ENCODE measurements around the gene PLXDC2.
"Not testable (repeated sequence)": the region's sequence is repeated elsewhere in the genome, so short reads cannot be mapped to it uniquely, and the experiment has no call there.

PLXDC2 gene

DNA sequence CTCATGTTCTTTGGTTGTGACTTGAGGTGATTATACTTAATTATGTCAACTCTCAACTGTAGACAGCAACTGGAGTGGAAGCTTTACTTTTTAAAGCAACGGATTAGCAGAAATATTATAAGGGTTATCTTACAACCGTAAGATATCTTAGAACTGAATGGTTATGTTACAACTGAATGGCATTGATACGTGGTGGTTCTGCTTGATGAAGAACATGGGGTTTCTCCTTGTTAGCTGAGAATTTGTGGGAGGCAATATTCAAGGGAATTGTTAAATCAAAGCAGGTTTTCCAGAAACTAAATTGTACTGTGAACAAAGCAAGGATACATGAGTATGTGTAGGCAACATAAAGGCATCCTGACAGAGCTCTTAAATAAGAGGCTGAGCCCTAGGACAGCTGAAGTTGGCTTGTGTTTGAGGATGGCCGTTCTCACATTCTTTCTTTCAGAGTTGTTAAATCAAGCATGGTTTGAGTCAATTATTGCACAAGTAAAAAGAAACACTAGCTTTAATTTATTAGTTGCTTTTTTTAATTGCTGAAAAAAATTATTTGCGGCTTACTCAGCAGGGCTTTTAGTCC lies 350.0 kb downstream of the PLXDC2 start:
- in situ Hi-C loops (cut with HindIII; ENCODE audit: low sequenced_read_pairs) = no loop called here

DNA sequence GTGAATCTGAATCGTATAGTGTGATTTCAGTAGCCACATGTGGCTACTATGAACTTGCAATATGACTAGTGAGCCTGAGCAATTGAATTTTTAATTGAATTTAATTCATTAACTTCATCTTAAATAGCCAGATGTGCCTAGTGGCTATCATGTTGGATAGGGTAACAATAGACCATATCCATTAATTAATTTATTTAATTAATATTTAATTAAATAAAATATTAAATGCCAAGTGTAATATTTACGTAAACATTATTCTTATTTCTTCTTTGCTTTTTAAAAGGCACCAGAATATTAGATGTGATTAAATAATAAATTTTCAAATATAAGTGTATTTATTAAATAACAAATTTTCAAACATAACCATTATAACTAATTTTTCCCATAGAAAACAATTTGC lies 354.4 kb downstream of the PLXDC2 start:
- in situ Hi-C loops (cut with HindIII; ENCODE audit: low sequenced_read_pairs) = no loop called here

DNA sequence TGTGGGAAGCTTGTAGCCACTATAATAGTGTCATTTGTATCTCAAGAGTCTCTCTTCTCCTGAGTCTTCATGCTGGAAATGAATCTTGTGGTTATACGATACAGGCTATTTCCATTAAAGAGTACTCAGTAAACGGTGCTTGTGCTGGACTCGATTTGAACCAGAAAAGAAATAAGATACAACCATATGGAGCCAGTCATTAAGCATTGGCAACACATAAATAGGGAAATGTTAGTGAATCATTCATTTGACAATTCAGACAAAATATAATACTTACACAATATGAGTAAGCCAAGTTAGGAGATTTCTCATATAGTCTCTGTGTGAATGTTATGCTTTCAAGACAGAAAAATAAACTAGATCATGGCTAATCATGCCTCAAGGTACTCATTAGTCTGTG lies 356.8 kb downstream of the PLXDC2 start:
- in situ Hi-C loops (cut with HindIII; ENCODE audit: low sequenced_read_pairs) = no loop called here

DNA sequence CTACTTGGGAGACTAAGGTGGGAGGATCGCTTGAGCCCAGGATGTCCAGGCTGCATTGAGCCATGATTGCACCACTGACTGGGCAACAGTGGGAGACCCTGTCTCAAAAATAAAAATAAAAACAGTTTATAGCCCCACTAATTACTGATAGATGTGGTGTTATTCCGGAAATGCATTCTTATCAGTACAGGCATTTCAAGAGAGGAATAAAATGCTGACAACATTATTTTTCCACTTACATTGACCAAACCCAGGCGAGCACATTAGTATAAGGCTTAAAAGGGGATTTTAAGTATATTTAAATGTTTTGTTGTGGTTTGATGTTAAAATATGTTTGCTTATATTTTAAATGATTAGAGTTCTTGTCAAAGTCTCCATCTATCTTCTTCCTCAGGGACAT lies 359.5 kb downstream of the PLXDC2 start:
- in situ Hi-C loops (cut with HindIII; ENCODE audit: low sequenced_read_pairs) = no loop called here

DNA sequence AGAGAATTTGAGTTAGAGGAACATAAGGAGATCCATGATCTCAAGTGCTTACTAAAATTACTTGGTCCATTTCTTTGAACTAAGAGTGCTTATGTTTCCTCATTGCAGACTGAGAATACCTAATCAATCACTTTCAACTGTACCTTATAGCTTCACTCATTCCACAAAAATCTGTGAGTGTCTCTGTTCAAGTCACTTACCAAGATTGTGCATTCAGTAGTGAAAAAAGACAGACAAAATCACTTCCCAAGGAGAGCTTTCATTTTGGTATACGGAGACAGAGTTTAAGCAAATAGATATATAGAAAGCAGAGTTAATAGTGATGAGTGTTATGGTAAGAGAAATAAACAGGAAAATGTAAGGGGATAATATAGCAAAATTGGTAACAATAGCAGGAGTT lies 364.5 kb downstream of the PLXDC2 start:
- in situ Hi-C loops (cut with HindIII; ENCODE audit: low sequenced_read_pairs) = no loop called here

DNA sequence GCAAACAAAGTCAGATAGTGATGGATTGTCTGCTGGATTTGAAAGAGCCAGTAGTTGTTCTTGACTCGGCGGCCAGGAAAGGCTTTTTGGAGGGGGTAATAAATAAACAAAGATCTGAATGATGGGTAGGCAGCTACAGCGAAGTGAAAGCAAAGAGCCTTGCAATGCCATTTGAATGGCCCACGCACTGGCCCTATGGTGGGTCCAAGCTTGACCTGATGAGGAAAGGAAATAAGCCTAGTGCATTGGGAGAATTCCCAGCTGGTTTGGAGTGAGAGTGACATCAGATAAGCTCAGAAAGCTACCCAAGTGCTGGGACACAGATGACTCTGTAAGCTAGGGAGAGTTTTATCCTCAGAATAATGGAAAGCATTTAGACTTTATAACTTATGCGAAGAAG lies 365.2 kb downstream of the PLXDC2 start:
- in situ Hi-C loops (cut with HindIII; ENCODE audit: low sequenced_read_pairs) = no loop called here

DNA sequence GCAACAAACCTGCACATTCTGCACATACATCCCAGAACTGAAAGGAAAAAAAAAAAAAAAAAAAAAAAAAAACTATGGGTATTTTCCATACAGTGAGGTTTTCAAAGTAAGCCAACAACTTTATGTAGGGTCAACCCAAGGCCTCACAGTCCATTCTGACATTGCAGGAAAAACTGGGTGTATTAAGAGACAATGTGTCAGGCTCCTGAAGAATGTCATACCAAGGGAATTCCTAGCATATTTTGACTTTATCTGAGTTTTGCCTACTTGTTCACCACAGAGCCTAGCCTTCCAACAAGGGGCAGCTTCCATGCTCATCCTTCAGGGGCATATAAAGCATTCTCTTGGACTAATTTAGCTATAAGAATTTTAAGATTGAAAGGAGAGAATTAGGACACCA lies 368.9 kb downstream of the PLXDC2 start:
- in situ Hi-C loops (cut with HindIII; ENCODE audit: low sequenced_read_pairs) = no loop called here

DNA sequence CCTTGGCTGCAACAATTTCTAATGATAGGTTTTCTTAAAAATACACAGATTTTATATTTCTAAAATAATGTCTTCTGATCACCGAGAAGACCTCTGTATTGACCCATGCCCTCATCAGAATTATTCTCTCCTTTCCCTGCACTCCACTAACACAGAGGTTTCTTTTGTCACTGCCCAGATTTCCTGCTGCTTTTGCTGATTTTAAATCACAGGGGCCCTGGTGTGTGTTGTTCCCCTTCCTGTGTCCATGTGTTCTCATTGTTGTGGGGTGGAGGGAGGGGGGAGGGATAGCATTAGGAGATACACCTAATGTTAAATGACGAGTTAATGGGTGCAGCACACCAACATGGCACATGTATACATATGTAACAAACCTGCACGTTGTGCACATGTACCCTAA lies 375.2 kb downstream of the PLXDC2 start:
- in situ Hi-C loops (cut with HindIII; ENCODE audit: low sequenced_read_pairs) = not testable (repeated sequence)

DNA sequence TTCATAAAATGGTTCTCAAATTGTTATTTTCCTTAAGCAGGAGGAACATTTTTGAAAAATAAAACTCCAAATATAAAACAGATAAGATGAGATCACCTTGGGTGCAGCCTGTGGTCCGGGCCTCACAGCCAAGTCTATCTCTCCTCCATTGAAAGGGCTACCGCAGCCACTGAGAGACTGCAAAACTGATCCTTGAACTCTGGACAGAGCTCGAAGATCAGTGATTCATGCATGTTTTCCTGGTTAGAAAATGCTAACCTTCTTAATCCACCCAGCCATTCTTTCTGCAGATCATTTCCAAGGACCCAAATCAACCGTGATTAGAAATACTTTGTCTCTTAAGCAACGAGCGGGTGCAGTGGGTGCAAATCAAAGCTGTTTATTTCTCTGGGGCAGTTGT lies 378.8 kb downstream of the PLXDC2 start:
- in situ Hi-C loops (cut with HindIII; ENCODE audit: low sequenced_read_pairs) = no loop called here

DNA sequence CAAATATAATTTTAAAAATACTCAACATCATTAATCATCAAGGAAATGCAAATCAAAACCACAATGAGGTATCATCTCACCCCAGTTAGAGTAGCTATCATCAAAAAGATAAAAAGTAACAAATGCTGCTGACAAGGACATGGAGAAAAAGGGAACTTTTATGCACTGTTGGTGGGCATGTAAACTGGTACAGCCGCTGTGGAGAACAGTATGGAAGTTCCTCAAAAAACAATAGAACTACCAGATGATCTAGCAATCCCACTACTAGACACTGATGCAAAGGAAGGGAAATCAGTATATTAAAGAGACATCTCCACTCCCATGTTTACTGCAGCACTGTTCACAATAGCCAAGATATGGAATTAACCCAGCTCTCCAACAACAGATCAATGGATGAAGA lies 384.5 kb downstream of the PLXDC2 start:
- in situ Hi-C loops (cut with HindIII; ENCODE audit: low sequenced_read_pairs) = no loop called here

DNA sequence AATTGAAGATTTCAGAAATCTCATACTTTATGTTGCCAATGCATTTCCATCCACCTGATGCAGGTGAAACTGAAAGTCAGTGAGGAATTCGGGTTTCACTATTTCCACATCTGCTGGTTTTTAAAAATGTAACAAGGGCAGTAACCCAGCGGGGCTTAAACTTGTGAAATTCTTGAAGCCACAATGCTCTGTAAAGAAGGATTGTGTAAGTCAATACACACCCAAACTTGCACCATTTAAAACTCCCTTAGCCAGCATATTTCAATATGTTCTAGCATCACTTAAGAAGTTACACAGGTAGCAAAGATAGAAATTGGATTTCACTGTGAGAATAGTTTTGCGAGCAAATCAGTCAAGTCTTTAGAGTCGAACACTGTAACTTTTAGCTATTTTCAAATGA lies 386.1 kb downstream of the PLXDC2 start:
- in situ Hi-C loops (cut with HindIII; ENCODE audit: low sequenced_read_pairs) = no loop called here

DNA sequence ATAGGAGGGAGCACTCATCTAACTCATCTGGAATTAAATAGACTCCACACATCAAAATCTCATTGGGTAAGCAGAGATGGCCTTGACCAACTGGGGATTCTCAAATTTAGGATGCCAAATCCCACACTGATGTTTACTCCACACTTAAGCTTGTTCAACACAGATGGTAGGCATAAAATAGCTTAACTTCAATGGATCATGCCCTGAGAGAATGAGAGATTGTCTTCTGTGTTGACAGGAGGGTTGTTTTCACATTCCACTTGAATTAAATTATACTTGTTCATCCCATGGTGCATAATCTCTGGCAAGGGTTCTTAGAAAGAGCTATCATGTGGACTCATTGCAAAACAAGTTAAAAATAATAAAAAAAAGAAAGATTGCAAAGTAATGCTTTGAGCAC lies 391.4 kb downstream of the PLXDC2 start:
- in situ Hi-C loops (cut with HindIII; ENCODE audit: low sequenced_read_pairs) = no loop called here

DNA sequence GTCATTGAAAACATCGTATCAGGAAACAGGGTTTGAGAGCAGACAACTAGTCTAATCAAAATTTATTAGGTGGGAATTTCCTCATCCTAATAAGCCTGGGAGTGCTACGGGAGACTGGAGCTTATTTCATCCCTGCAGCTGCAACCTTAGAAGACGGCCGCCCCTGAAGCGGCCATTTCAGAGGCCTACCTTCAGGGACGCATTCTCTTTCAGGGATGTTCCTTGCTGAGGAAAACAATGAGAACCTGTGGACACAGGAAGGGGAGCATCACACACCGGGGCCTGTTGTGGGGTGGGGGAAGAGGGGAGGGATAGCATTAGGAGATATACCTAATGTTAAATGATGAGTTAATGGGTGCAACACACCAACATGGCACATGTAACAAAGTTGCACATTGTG lies 392.9 kb downstream of the PLXDC2 start:
- in situ Hi-C loops (cut with HindIII; ENCODE audit: low sequenced_read_pairs) = not testable (repeated sequence)

DNA sequence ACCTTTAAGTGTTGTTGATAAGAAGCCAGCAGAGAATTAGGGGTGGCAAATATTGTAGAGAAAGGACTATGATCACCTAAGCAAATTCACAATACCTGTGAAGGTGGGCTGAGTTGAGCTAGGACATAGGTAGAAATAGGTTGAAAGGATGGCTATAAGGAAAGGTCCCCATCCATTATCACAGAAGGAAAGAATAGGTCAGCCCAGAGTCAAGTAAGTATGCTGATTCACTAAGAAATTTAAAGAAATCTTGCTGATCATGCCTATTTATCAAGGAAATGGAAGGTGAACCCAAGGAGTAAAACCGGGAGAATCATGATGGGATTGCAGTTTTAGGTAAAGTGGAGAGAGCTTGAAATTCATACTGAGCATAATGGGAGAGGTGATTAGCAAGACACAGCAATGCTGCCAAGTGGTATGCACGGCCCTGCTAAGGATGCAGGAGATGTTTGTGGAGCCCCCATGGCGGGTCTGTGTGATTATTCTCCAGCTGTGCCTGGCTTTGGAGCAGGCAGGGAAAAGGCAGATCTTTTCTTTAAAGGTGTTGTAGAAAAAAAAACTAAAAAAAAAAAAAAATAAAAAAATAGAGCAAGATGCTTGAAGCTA lies 399.4 kb downstream of the PLXDC2 start:
- in situ Hi-C loops (cut with HindIII; ENCODE audit: low sequenced_read_pairs) = no loop called here

DNA sequence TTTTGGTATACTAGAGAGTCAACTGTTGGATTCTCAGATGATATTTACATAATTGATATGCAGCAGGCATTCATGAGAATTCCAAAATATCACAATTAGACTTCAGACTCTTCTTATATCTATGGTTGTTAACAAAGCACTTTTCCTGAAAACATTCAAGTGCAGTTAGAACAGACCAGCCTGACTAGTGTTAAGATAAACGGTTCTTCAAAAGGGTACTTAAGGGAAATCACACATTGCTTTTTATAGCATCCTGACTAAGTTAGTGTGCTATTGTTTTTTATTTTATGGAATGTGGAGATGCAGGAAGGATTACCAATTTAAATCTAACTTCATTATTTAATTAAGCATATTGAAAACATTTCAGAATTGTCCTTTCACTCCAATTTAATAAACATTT lies 405.1 kb downstream of the PLXDC2 start:
- in situ Hi-C loops (cut with HindIII; ENCODE audit: low sequenced_read_pairs) = no loop called here

DNA sequence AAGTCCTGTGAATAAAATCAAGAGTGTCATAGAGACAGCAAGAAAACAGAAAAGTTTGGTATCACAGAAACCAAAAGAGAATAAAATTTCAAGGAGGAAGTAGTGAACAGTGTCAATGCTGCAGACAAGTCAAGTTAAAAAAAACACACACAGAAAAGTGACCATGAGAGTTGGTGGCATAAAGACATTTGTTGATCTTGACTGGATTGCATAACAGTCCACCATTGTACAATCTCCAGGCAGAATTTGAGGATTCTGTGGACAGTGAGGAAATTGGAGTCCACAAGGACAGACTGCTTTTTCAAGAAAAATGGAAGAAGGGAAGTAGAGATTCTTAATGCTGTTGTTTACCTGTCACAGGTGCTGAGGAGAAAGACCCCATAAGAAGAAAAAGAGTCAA lies 412.5 kb downstream of the PLXDC2 start:
- in situ Hi-C loops (cut with HindIII; ENCODE audit: low sequenced_read_pairs) = no loop called here

DNA sequence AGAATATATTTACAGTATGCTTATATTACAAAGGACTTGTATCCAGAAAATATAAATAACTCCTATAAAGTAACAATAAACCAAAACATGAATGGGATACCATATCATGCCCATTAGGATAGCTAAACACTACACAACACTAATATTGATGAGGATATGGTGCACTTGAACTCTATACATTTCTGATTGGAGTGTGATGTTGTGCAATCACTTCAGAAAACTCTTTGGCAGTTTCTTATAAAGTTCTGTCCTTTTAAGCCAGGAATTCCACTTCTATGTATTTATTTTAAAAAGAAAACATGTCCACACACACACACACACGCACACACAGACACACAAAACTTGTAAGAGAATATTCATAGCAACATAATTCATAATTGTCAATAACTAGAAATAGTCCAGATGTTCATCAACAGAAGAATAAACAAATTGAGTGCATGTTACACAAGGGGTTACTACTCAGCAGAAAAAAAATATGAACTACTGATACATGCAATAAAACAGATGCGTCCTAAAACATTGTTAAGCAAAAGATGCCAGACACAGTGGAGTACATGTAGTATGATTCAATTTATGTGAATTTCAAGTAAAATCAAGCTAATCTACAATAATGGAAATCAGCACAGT lies 416.0 kb downstream of the PLXDC2 start:
- in situ Hi-C loops (cut with HindIII; ENCODE audit: low sequenced_read_pairs) = no loop called here

DNA sequence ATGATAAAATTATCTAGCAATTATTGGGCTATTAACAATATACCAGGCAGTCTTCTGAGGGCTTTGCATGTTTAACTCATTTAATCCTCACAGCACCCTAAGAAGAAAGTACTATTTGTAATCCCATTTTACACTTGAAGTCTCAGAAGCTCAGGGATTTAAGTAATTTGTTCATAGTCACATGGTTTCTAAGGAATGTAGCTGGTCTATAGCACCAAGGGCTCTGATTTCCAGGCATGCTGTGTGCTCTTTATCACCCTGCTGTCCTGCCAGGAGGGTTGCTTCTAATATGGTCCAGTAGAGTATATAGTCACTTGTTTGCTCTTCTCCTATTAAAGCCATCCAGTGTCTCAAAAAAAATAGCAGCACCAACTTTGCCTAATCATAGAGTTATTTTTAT lies 417.2 kb downstream of the PLXDC2 start:
- in situ Hi-C loops (cut with HindIII; ENCODE audit: low sequenced_read_pairs) = no loop called here

DNA sequence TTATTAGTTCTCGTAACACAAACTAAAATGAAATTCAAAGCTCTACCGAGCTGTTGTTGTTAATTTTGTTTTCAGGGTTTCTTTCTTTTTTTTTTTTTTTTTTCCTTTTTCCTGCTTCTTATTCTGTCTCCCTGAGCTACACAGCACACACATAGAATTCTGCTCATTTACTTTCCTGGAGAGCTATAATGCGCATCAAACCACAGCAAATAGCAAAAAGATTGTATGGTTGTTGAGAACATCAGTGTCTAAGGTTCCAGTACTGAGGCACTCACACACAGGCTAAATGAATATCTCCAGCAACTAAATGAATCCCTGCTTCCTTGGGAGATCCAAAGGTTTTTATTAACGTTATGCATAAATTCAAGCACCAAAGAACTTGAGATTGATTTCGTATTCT lies 418.3 kb downstream of the PLXDC2 start:
- in situ Hi-C loops (cut with HindIII; ENCODE audit: low sequenced_read_pairs) = no loop called here

DNA sequence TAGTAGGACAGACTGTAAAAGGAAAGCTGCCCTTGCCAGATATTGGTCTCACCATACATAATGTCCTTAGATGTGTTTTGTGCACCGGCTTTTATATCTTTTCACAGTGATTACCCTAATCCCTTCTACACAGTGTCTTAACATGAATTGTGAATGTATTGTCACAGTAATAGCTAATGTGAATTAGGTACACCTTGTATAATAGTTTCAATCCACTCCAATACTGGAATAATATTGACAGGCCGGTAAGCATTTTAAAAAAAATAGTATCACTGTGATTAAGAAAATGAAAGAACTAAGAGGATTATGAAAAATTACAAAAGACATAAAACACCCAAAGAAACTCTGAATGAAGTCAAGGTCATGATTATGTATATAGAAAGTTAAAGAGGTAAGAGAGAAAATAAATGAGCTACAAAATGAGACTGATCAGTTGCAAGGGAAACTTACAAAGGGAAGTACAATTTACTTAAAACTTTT lies 420.9 kb downstream of the PLXDC2 start:
- in situ Hi-C loops (cut with HindIII; ENCODE audit: low sequenced_read_pairs) = no loop called here

DNA sequence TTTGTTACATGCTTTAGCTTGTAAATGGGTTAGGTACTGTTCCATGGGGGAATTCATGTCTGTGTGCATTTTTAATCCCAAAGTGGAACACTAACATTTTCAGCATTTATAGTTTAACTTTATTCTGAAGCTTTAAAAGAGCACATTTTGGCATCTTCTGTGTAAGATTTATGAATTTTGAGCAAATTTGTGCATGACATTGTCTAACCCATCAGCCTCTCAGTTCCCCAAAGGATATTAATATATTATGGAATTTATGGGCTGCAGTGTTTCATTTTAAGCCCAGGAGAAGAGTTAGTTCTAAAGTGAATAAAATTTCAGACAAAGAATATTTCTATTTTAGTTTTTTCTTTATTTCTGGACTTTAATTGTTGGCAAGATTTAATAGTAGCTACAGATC lies 421.4 kb downstream of the PLXDC2 start:
- in situ Hi-C loops (cut with HindIII; ENCODE audit: low sequenced_read_pairs) = no loop called here

DNA sequence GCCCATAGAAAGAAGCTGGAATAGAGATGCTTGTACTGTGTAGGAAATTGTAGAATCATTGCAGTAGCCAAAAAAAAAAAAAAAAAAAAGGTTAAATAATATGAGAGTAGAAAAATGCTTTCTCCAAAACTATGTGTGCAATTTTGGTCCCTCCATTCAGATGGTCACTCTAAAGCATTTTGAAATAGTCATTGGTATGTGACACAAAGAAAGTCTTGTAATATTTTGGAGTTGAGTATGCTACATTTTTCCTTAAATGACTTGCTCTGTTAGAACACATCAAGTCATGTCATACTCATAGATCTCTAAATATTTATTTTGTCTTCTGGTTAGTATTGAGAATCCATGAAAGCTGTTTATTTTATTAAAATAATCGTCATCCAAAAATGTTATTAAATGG lies 424.4 kb downstream of the PLXDC2 start:
- in situ Hi-C loops (cut with HindIII; ENCODE audit: low sequenced_read_pairs) = no loop called here

DNA sequence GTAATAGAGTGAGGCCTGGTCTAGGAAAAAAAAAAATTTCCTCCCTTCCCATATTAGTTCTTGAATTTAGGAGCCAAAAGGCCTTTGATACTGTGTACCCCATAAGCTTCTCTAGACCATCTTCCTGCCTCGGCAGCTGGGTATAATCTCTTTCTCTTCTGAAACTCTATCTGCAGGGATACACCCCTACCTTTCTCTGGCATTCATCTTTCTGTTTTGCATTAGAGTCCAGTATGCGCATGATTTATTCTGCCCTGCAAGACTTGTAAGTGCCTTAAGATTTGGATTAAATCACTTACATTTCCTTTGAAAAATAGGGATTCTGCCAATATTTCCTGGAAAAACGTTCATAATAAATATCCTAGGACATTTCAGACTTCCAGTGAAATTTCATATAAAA lies 431.2 kb downstream of the PLXDC2 start:
- in situ Hi-C loops (cut with HindIII; ENCODE audit: low sequenced_read_pairs) = no loop called here
